Measurements from ENCODE around the gene KRT86. TPM values are rescaled to one million over a fixed set of nuclear protein-coding genes. Genes with fewer than 3 reads are reported as not detected.

Gene KRT86
- polyA plus RNA-seq, 2 of the 4 experiments (the other 2 are of a cell fraction), result 23.5 to 378 TPM

DNA sequence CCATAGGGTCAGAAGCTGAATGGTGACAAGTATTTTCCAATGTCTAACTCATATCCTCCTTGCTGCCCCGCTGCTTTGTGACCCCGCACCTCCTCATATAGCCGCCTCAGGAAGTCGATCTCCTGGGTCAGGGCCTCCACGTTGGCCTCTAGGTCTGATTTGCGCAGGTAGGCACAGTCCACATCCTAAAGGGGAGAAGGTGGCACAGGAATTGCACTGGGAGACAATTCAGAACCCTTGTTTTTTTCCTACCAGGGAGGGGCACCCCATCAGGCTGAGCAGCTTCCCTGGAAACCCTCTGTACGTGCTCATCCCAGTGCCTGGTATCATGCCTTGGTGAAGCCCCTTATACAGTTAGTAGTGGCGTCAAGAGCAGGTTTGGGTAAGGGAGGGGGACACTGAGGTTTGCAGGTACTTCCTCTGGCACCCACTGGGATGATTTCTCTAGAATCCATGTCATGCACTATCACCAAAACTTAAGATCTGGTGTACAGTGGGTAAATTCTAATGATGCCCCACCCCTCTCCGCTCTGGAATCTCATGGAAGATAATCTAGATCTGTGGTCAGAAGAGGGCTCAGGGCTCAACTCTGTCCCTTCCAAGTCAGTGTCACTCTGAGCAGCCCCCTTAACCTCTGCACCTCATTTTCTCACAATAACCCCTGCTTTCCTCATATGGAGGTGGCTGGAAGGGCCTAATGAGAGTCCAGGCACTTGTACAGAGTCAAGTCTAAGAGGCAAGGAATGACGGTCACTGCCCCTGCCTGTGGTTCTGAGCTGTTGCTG lies 20.1 kb upstream of the KRT86 start (continued):
- TF ChIP-seq RAD21 (conservative IDR thresholded peaks at IDR 0.05 in 1 of 2, IDR thresholded peaks at IDR 0.05 in 1 of 2) (no peak; a peak in 1 of 5 replicates), FOSL2 (IDR thresholded peaks at IDR 0.05) (no peak), FOSL2 (CRISPR knock-in tag; IDR thresholded peaks at IDR 0.05) (no peak), EHF (CRISPR knock-in tag; IDR thresholded peaks at IDR 0.05) (peak; percentile 38), ZC3H11A (IDR thresholded peaks at IDR 0.05) (no peak), EHMT2 (IDR thresholded peaks at IDR 0.05; ENCODE audit: low read depth) (no peak), JUN (IDR thresholded peaks at IDR 0.05) (no peak; a peak in 1 of 5 replicates), GATA3 (IDR thresholded peaks at IDR 0.05; ENCODE audit: borderline replicate concordance) (peak; percentile 14; the same call in 1 of the 2 replicates), KDM5A (IDR thresholded peaks at IDR 0.05) (no peak), POLR2AphosphoS2 (conservative IDR thresholded peaks at IDR 0.05; ENCODE audit: low read length) (no peak; the same call in 1 of the 2 replicates), HOXB5 (CRISPR knock-in tag; IDR thresholded peaks at IDR 0.05) (peak; percentile 16), ZFP36 (IDR thresholded peaks at IDR 0.05; ENCODE audit: borderline replicate concordance, partially characterized antibody) (no peak), PHF8 (IDR thresholded peaks at IDR 0.05; ENCODE audit: borderline replicate concordance, low read depth) (no peak), ZSCAN20 (CRISPR knock-in tag; IDR thresholded peaks at IDR 0.05) (no peak), POLR2A (IDR thresholded peaks at IDR 0.05; ENCODE audit: low read length) (peak; percentile 28; the same call in 1 of the 2 replicates), MAZ (IDR thresholded peaks at IDR 0.05; ENCODE audit: borderline replicate concordance, low read depth, low read length) (no peak), ESRRA (IDR thresholded peaks at IDR 0.05; ENCODE audit: borderline replicate concordance, low read length) (no peak; the same call in 1 of the 2 replicates), CHD4 (IDR thresholded peaks at IDR 0.05; ENCODE audit: borderline replicate concordance) (no peak), ATOH8 (CRISPR knock-in tag; IDR thresholded peaks at IDR 0.05; ENCODE audit: low read depth) (no peak), USF2 (IDR thresholded peaks at IDR 0.05) (no peak), MAX (IDR thresholded peaks at IDR 0.05) (no peak; the same call in 1 of the 2 replicates), RCOR1 (IDR thresholded peaks at IDR 0.05; ENCODE audit: low read depth, low read length) (no peak), REST (IDR thresholded peaks at IDR 0.05) (no peak), RARB (CRISPR knock-in tag; IDR thresholded peaks at IDR 0.05) (peak; percentile 95), KDM1A (IDR thresholded peaks at IDR 0.05; ENCODE audit: low read depth) (no peak), NR3C1 (IDR thresholded peaks at IDR 0.05) (no peak), TP53 (CRISPR knock-in tag; IDR thresholded peaks at IDR 0.05) (peak; percentile 92; the same call in 1 of the 2 replicates), EP300 (IDR thresholded peaks at IDR 0.05) (no peak), HDAC2 (IDR thresholded peaks at IDR 0.05) (no peak), MAFK (IDR thresholded peaks at IDR 0.05; ENCODE audit: partially characterized antibody) (no peak), TFCP2L1 (CRISPR knock-in tag; IDR thresholded peaks at IDR 0.05) (no peak; the same call in none of the 2 replicates), RNF2 (IDR thresholded peaks at IDR 0.05; ENCODE audit: borderline replicate concordance, low read depth) (no peak), CHD2 (IDR thresholded peaks at IDR 0.05; ENCODE audit: low read length, partially characterized antibody) (no peak), JUNB (IDR thresholded peaks at IDR 0.05) (no peak)
- TF ChIP-seq, protein P1, sequence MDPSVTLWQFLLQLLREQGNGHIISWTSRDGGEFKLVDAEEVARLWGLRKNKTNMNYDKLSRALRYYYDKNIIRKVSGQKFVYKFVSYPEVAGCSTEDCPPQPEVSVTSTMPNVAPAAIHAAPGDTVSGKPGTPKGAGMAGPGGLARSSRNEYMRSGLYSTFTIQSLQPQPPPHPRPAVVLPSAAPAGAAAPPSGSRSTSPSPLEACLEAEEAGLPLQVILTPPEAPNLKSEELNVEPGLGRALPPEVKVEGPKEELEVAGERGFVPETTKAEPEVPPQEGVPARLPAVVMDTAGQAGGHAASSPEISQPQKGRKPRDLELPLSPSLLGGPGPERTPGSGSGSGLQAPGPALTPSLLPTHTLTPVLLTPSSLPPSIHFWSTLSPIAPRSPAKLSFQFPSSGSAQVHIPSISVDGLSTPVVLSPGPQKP (IDR thresholded peaks at IDR 0.05; ENCODE audit: low read depth, low read length), result no peak
- TF ChIP-seq, protein P2, sequence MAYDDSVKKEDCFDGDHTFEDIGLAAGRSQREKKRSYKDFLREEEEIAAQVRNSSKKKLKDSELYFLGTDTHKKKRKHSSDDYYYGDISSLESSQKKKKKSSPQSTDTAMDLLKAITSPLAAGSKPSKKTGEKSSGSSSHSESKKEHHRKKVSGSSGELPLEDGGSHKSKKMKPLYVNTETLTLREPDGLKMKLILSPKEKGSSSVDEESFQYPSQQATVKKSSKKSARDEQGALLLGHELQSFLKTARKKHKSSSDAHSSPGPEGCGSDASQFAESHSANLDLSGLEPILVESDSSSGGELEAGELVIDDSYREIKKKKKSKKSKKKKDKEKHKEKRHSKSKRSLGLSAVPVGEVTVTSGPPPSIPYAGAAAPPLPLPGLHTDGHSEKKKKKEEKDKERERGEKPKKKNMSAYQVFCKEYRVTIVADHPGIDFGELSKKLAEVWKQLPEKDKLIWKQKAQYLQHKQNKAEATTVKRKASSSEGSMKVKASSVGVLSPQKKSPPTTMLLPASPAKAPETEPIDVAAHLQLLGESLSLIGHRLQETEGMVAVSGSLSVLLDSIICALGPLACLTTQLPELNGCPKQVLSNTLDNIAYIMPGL (CRISPR knock-in tag; IDR thresholded peaks at IDR 0.05; ENCODE audit: borderline replicate concordance), result peak; percentile 39; the same call in 1 of the 2 replicates
